ENCODE data around the gene IL18. TPM values are rescaled to one million over a fixed set of nuclear protein-coding genes. Genes with fewer than 3 reads are reported as not detected.

The IL18 gene
- total RNA-seq, 2 experiments from 2014 or later, result not detected

DNA sequence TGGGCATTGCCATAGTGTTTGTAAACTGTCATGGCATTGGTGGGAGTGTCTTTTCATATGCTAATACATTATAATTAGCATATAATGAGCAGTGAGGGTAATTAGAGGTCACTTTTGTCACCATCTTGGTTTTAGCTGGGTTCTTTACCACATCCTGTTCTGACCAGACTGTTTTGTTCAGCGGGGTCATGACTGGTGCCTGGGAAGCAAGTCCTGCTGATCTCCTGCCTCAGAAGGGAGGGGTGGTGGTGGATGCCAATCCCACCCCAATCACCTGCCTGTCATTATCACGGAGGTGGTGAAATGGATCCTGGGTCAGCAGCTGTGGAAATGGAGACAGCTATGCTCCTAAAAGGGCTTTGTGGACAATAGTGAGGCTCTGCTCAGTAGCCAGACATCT is 31.2 kb downstream of the IL18 start:
- Histone ChIP-seq H2AFZ (ENCODE audit: low read length) (no peak overlapping the region), H3K4me1 (ENCODE audit: insufficient read depth, low read length, poor library complexity, severe bottlenecking) (no peaks in the 10 kb centered on the region), H3K36me3 (ENCODE audit: insufficient read depth, low read length) (no peaks in the 10 kb centered on the region), H3K4me3 (ENCODE audit: low read depth, low read length, poor library complexity, severe bottlenecking) (no peak overlapping the region), H3K79me2 (ENCODE audit: insufficient read depth, low read depth, low read length) (no peaks in the 10 kb centered on the region), H3K4me2 (ENCODE audit: low read length) (no peak overlapping the region), H4K20me1 (ENCODE audit: insufficient read depth, low read length) (no peaks in the 10 kb centered on the region), H3K9me2 (ENCODE audit: insufficient read depth, low read length) (no peaks in the 10 kb centered on the region), H3K27ac (ENCODE audit: low read depth, low read length, poor library complexity, severe bottlenecking) (no peak overlapping the region), H3K9me3 (ENCODE audit: low read length) (no peaks in the 10 kb centered on the region)
- DNase-seq (ENCODE audit: low spot score), result no peak
- intact Hi-C loops (cut with micrococcal nuclease; ENCODE audit: unreplicated experiment), result no loop called here
- ChIA-PET POLR2A (no interaction called here), CTCF (ENCODE audit: unreplicated experiment) (no interaction called here)
- BruUV-seq (replicated peaks), result no TSS peak
- no peak for TF ChIP-seq CTCF (conservative IDR thresholded peaks at IDR 0.05; ENCODE audit: low read length)
- TF ChIP-seq EZH2phosphoT487 (IDR thresholded peaks at IDR 0.05; ENCODE audit: borderline replicate concordance, low read depth, low read length), result no peak

- no peak overlapping the region for H3K27ac ChIP-seq (ENCODE audit: low read depth, low read length, poor library complexity, severe bottlenecking)
- intact Hi-C loops (cut with micrococcal nuclease; ENCODE audit: unreplicated experiment), result no loop called here
- H4K20me1 ChIP-seq (ENCODE audit: insufficient read depth, low read length), result no peaks in the 10 kb centered on the region
- no peak overlapping the region for H3K4me3 ChIP-seq (ENCODE audit: low read depth, low read length, poor library complexity, severe bottlenecking)
- TF ChIP-seq CTCF (conservative IDR thresholded peaks at IDR 0.05; ENCODE audit: low read length) (no peak), EZH2phosphoT487 (IDR thresholded peaks at IDR 0.05; ENCODE audit: borderline replicate concordance, low read depth, low read length) (no peak)
- CTCF ChIA-PET (ENCODE audit: unreplicated experiment), result no interaction called here
- no peaks in the 10 kb centered on the region for H3K9me3 ChIP-seq (ENCODE audit: low read length)
- POLR2A ChIA-PET, result interaction anchor here (0.6 kb wide), 1 partner anchor 613 kb away, joined by 4 read pairs; no protein-coding TSS in a partner anchor
- BruUV-seq (replicated peaks), result no TSS peak
- no peak for DNase-seq (ENCODE audit: low spot score)
- H3K4me2 ChIP-seq (ENCODE audit: low read length), result no peak overlapping the region
- H3K9me2 ChIP-seq (ENCODE audit: insufficient read depth, low read length), result no peaks in the 10 kb centered on the region
- no peaks in the 10 kb centered on the region for H3K4me1 ChIP-seq (ENCODE audit: insufficient read depth, low read length, poor library complexity, severe bottlenecking)
- no peaks in the 10 kb centered on the region for H3K79me2 ChIP-seq (ENCODE audit: insufficient read depth, low read depth, low read length)
- H3K36me3 ChIP-seq (ENCODE audit: insufficient read depth, low read length), result no peaks in the 10 kb centered on the region
- no peak overlapping the region for H2AFZ ChIP-seq (ENCODE audit: low read length)
Measured at GRCh38 chr11:112129656-112130055, 34.2 kb downstream of the IL18 start.

GRCh38 chr11:112128483-112129121 is 35.3 kb downstream of the IL18 start:
- intact Hi-C loops (cut with micrococcal nuclease; ENCODE audit: unreplicated experiment), result no loop called here
- H3K4me1 ChIP-seq (ENCODE audit: insufficient read depth, low read length, poor library complexity, severe bottlenecking), result no peaks in the 10 kb centered on the region
- no peak overlapping the region for H3K27ac ChIP-seq (ENCODE audit: low read depth, low read length, poor library complexity, severe bottlenecking)
- H3K4me2 ChIP-seq (ENCODE audit: low read length), result no peak overlapping the region
- BruUV-seq (replicated peaks), result no TSS peak
- no peak overlapping the region for H2AFZ ChIP-seq (ENCODE audit: low read length)
- no peak for DNase-seq (ENCODE audit: low spot score)
- H3K79me2 ChIP-seq (ENCODE audit: insufficient read depth, low read depth, low read length), result no peaks in the 10 kb centered on the region
- TF ChIP-seq CTCF (conservative IDR thresholded peaks at IDR 0.05; ENCODE audit: low read length) (no peak), EZH2phosphoT487 (IDR thresholded peaks at IDR 0.05; ENCODE audit: borderline replicate concordance, low read depth, low read length) (no peak)
- H3K9me2 ChIP-seq (ENCODE audit: insufficient read depth, low read length), result no peaks in the 10 kb centered on the region
- H3K36me3 ChIP-seq (ENCODE audit: insufficient read depth, low read length), result no peaks in the 10 kb centered on the region
- CTCF ChIA-PET (ENCODE audit: unreplicated experiment), result no interaction called here
- POLR2A ChIA-PET, result interaction anchor here (0.7 to 1.0 kb wide), 2 partner anchors 16 to 387 kb away, joined by 3 to 4 read pairs; no protein-coding TSS in a partner anchor
- no peaks in the 10 kb centered on the region for H4K20me1 ChIP-seq (ENCODE audit: insufficient read depth, low read length)
- no peak overlapping the region for H3K4me3 ChIP-seq (ENCODE audit: low read depth, low read length, poor library complexity, severe bottlenecking)
- H3K9me3 ChIP-seq (ENCODE audit: low read length), result no peaks in the 10 kb centered on the region

Data from OCI-LY7 (cell line).